GM18868 (cell line): ENCODE measurements around the gene BRD3OS.

ENCODE experiments used
- ATAC-seq: cut with Tn5 transposase; IDR thresholded peaks from one replicate; pipeline ENCODE4 v1.9.1; 2021; ENCODE audit warnings: mild to moderate bottlenecking, moderate library complexity; ENCODE audit not compliant: unreplicated experiment

The BRD3OS gene

DNA sequence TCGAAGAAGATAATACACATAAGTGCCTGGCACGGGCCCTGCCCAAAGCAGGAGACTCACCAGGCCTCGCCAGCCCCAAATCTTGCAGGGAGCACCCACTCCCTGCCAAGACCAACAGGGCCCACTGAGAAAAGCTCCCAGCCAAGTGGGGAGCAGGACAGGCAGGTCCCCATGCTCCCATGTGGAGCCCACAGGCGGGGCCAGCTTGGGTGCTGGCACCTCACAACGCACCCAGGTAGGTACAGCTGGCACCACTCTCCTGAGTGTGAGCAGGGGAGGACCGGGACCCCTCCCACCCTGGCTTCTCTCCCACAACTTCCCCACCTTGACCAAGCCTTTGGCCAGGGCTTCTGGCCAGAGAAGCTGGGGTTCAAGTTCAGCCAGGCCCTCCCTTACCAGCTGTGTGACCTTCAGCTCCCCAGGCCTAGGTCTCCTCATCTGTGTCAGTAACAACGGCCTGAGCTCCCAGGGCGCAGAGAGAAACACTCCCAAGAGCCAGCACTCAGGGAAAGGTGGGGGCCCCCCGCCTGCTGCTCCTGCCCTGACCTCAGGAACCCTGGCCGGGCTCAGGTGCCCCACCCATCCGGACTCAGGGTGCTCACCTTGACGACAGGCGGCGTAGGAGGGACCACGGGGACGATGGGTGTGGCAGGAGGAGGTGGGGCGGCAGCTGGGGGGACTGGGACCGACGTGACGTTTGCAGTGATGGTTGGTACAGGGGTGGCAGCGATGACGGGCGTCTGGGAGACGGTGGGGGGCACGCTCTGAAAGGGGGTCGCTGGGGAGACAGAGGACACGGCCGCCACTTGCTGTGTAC, 24.7 kb downstream of the BRD3OS start:
- no peak for ATAC-seq

DNA sequence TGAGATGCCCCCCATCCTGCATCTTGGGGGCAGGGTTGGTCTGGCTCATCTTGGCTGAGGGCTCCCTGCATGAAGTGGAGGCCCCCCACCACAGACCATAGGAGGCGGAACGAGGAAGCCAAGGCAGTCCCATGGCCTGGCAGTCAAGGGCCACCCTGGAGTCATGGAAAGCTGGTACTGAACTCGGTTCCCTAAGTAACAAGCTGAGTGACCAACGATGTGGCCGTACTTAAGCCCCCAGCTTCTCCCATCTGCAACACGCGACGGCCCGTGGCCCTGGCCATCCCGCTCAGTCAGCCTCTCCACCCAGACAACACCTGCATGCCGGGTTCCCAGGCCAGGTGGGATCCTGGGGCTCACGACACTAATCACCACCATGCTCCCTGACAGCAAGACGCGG, 25.4 kb downstream of the BRD3OS start:
- ATAC-seq = no peak

- no peak for ATAC-seq
These were observed 26.0 kb downstream of the BRD3OS start for GRCh38 chr9:134051319-134051718.

- ATAC-seq = no peak
These were observed 27.2 kb downstream of the BRD3OS start for GRCh38 chr9:134052491-134052890.

DNA sequence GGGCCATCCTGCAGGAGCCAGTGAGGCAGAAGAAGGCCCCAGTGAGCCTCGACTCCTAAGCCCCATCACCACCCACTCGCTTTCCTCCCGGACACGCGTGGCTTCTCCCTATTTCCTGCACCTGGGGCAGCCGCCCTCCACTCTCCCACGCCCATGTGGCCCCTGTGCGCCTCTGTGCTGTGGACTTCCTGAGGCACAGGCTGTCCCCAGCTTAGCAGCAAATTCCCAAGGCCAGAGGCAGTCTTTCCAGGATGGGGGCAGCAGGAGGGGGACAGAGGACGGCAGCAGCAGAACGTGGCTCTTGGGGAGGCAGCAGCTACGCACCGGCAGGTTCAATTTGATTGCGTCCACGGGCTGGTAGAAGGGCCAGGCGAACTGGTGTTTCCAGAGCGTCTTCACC, 27.7 kb downstream of the BRD3OS start:
- ATAC-seq = no peak

GRCh38 chr9:134053401-134053871, 28.2 kb downstream of the BRD3OS start:
- no peak for ATAC-seq

DNA sequence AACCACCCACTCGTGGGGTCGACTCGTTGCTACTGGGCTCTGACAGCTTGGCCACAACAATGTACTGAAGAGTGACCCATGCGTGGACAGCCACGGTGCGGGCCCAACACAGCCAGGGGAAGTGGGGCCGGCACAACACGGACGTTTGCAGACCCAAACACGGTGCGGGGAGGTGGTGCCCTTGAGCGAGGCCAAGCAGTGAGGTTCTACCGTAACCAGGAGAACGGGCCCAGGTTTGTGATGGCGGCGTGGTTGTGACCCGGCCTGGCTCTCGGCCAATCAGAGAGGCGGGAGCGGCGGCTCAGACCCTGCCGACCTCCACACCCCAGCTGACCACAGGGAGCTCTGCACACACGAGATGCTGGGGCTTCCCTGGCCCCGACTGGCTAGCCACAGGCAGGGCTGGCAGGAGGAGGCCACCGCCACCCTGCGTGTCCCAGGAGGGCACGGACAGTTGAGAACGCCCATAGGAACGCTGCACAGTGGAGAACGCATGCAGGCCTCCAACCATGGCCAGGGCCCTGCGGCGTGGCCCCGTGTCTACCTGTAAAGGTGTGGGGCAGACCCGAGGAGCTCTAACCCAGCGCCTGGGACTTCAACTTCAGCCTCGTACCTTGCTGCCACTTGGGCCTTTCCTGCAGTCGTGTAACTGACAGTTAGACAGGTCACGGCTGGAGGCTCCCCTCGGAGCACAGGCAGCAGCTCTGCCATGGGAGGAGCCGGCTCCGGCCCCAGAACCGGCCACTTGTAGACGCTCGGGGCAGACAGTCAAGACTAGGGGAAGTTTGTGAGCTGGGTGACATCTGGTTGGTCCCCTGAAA, 28.9 kb downstream of the BRD3OS start:
- no peak for ATAC-seq

DNA sequence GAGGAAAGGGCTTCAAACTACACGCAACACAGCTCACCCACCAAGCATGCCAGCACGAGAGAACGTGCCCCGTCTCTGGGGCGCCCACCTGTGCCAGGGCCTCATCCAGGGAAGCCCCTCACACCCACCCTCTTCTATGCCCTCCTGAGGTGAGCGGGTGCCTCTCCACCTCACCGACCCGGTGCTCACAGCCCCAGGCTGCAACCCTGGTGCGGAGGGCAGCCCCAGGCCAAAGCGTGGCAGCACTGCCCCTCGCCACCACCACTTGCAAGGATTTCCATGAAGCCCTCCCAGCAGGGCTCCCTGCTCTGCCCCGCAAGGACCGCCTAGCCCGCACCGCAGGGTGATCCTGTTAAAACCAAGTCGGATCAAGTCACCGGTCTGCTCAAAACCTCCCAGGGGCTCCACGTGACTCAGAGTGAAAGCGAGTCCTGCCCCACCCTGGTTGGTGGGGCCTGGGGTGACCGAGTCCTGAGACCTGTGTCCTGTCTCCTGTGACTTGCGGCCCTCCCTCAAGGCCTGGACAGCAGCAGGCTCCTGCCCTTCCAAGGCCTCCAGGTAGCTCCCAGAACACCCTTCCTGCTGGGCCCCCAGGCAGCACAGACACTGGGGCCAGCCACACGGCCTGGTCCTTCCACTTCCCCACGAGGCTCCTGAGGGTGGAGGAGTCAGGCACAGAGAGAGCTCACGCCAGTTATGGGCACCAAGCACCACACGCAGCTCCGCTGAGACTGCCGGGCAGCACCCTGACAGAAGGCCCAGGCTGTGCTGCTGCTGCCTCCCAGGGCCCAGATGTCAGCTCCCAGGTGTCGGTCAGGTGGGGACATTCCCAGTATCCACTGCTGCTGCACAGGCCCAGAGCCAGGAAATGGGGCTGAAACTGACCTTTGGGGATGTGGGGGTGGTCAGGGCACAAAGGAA, 29.9 kb downstream of the BRD3OS start:
- ATAC-seq = no peak

- ATAC-seq = no peak
These were observed 30.7 kb downstream of the BRD3OS start for GRCh38 chr9:134055981-134056461.

- no peak for ATAC-seq
These were observed 31.4 kb downstream of the BRD3OS start for GRCh38 chr9:134056483-134057306.

DNA sequence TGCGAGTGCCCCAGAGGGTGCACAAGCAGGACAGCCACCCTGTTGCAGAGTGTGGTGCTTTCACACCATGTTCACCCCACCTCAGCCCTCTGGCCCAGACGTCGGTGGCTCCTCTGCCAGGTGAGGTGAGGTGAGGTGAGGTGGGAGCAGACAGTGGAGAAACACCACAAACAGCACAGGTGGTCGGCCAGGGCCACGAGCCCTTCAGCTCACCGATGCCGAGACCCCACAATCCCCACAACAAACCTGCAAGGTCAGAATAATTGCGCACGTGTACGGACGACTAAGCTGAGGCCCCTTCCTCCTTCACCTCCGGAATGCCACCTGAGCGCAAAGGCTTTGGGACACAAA, 32.0 kb downstream of the BRD3OS start:
- no peak for ATAC-seq

- no peak for ATAC-seq
These were observed 32.7 kb downstream of the BRD3OS start for GRCh38 chr9:134057751-134058701.

GRCh38 chr9:134058716-134059115, 33.4 kb downstream of the BRD3OS start:
- ATAC-seq = no peak

DNA sequence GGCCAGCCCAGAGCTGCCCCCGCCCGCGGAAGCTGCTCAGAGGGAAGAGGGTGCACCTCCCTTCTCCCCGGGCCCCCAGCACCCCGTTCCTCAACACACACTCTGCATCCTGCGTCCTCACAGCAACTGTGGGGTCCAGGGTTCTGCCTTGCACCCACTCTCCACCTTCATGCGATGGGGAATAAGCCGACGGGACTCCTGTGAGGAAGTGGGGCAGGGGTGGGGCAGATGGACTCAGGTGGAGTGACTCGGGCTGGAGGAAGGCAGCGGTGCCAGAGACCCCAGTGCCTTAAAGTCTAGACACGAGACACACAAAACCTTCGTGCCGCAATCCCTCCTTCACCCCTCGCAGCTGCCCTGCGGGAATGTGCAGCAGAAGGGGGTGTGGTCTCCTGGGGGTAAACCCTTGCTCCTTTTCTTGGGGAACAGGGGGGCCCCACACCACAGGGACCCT, 33.9 kb downstream of the BRD3OS start:
- no peak for ATAC-seq

DNA sequence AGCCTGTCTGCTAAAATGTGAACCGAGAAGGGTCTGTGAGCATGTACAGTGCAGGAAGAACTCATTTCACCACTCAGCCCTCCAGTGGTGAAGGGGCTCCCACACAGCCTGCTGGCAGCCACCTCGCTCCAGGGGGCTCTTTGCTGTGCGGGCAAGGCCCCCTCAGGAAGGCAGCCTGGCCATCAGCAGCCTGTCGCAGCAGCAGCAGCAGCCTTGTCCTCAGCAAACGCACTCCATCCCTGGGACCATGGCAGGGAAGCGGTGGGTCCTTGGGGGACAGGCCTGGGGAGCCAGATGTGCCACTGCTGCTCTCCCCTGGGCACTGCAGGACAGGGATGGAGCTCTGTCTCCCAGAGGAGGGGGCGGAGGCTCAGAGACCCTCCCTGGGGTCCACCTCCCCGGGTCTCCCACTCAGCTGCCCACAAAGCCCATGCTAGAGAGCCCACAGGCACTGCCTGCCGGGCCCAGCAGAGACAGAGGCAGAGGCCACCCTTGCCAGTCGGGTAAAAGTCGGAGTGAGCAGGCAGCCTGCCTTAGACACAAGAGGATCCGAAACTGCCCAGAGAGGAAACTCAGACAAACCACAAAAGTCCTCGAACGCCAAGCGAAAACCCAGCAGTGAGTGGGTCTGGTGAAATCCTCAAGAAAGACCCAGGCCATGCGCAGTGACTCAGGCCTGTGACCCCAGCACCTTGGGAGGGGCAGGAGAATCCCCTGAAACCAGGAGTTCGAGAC, 34.5 kb downstream of the BRD3OS start:
- peak; percentile 89 for ATAC-seq

- ATAC-seq = no peak
These were observed 35.3 kb downstream of the BRD3OS start for GRCh38 chr9:134060546-134060945.

GRCh38 chr9:134061019-134061687, 35.9 kb downstream of the BRD3OS start:
- ATAC-seq = no peak
